Astrocyte of the cerebellum (primary cell): ENCODE data around the gene OCIAD2.

Experiments
- DNase-seq: peaks from one replicate; pipeline ENCODE4 v3.0.0-alpha.2; 2011; ENCODE audit warnings: low read depth
- H3K4me3 ChIP-seq: 2 replicates; pipeline ENCODE4 v1.5.1; 2011; ENCODE audit warnings: mild to moderate bottlenecking, low read depth, low read length, moderate library complexity
- CTCF ChIP-seq: IDR thresholded peaks from 2 replicates; pipeline ENCODE4 v1.5.1; 2012; ENCODE audit warnings: low read length, low read depth, moderate library complexity, mild to moderate bottlenecking; ENCODE audit errors: missing control alignments
- in situ Hi-C: cut with HindIII; loops from 2 replicates; pipeline ENCODE4 v1.10.0; 2017; ENCODE audit warnings: low sequenced_read_pairs

Gene OCIAD2

GRCh38 chr4:48902266-48902665, 4.3 kb downstream of the OCIAD2 start:
- in situ Hi-C loops: no loop called here
- no peak for TF ChIP-seq CTCF

GRCh38 chr4:48901196-48901595, 5.4 kb downstream of the OCIAD2 start:
- TF ChIP-seq CTCF: no peak
- in situ Hi-C loops: no loop called here
- no peak for DNase-seq
- H3K4me3 ChIP-seq: no peak overlapping the region

More at GRCh38 chr4:48902266-48902665, 4.3 kb downstream of the OCIAD2 start:
- H3K4me3 ChIP-seq: no peak overlapping the region
- DNase-seq: no peak

GRCh38 chr4:48899950-48900349, 6.6 kb downstream of the OCIAD2 start:
- peak; percentile 62 for DNase-seq
- no peak for TF ChIP-seq CTCF
- in situ Hi-C loops: no loop called here
- H3K4me3 ChIP-seq: no peak overlapping the region

- in situ Hi-C loops: no loop called here
- DNase-seq: no peak
- TF ChIP-seq CTCF: no peak
- H3K4me3 ChIP-seq: no peak overlapping the region
Observed at GRCh38 chr4:48899432-48899749, 7.2 kb downstream of the OCIAD2 start.

- H3K4me3 ChIP-seq: no peak overlapping the region
- in situ Hi-C loops: no loop called here
- DNase-seq: no peak
- TF ChIP-seq CTCF: no peak
Observed at GRCh38 chr4:48898733-48899431, 7.7 kb downstream of the OCIAD2 start.

GRCh38 chr4:48896845-48897244, 9.7 kb downstream of the OCIAD2 start:
- no peak for TF ChIP-seq CTCF
- in situ Hi-C loops: no loop called here
- no peak overlapping the region for H3K4me3 ChIP-seq
- DNase-seq: no peak
